Measurements from ENCODE around the gene TNF. TPM values are rescaled to one million over a fixed set of nuclear protein-coding genes. Genes with fewer than 3 reads are reported as not detected.

TNF gene
- total RNA-seq, 1 experiment from 2014 or later = not detected

DNA sequence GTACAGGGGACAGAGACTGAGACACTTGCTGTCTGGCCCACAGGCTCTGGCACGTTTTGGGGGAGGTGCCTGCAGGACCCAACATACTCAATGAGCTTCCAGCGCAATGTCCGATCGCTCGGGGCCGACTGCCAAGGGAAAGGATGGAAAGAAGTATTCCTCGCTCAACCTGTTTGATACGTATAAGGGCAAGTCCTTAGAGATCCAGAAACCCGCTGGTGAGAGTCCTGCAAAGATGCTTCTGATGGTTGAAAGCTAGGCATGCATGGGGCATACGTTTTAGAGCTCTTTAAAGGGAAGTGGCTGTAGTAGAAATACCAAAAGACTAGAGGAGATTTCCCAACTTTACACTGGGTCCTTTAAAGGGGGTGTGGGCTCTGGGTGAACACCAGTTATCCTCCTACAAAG, 47.3 kb downstream of the TNF start:
- Histone ChIP-seq H3K4me2 (ENCODE audit: insufficient read depth, insufficient read length, low read length) (peak overlapping the region; percentile 92), H2BK20ac (ENCODE audit: low read depth, low read length, poor library complexity, severe bottlenecking) (no peak overlapping the region), H3K23ac (ENCODE audit: insufficient read length, low read depth, low read length) (no peak overlapping the region), H2AK5ac (ENCODE audit: insufficient read length, low read length) (no peak overlapping the region), H3K23me2 (ENCODE audit: insufficient read length, low read depth, low read length, poor library complexity, severe bottlenecking) (peaks cover 8% of the 10 kb centered on the region), H3K4ac (ENCODE audit: low read depth, low read length) (no peak overlapping the region), H4K5ac (ENCODE audit: insufficient read length, low read depth, low read length) (no peak overlapping the region), H3K14ac (ENCODE audit: insufficient read depth, low read length) (no peak overlapping the region), H3T11ph (ENCODE audit: low read length) (no peak overlapping the region), H2BK120ac (ENCODE audit: low read depth, low read length, poor library complexity, severe bottlenecking) (no peak overlapping the region), H3K18ac (ENCODE audit: insufficient read length, low read depth, low read length) (no peak overlapping the region), H3K9ac (ENCODE audit: extremely low read depth, insufficient read length, low read length) (no peak overlapping the region), H3K27ac (ENCODE audit: insufficient read length, low read depth, low read length) (no peak overlapping the region), H3K27me3 (ENCODE audit: insufficient read depth, low read length) (no peaks in the 10 kb centered on the region), H3K79me1 (ENCODE audit: insufficient read depth, low read depth, low read length, poor library complexity, severe bottlenecking) (peaks cover 5% of the 10 kb centered on the region), H4K20me1 (ENCODE audit: control insufficient read depth, insufficient read depth, insufficient read length) (no peaks in the 10 kb centered on the region), H3K9me3 (ENCODE audit: control insufficient read depth, low read depth, low read length) (no peaks in the 10 kb centered on the region), H2AFZ (ENCODE audit: low read length) (no peak overlapping the region), H4K8ac (replicated peaks; ENCODE audit: insufficient read length, low read depth, low read length) (no peak overlapping the region), H3K4me1 (ENCODE audit: insufficient read depth, low read length) (peaks cover 3% of the 10 kb centered on the region; the same call in 1 of the 2 replicates), H2BK15ac (ENCODE audit: low read depth, low read length) (no peak overlapping the region), H2BK12ac (ENCODE audit: insufficient read length, low read depth, low read length) (no peak overlapping the region), H3K56ac (ENCODE audit: insufficient read length, low read depth, low read length) (no peak overlapping the region), H3K79me2 (ENCODE audit: insufficient read depth, low read length) (peaks cover 20% of the 10 kb centered on the region), H2BK5ac (ENCODE audit: insufficient read length, low read length) (no peak overlapping the region), H4K91ac (ENCODE audit: insufficient read length, low read depth, low read length) (no peak overlapping the region)
- TF ChIP-seq, protein P1, sequence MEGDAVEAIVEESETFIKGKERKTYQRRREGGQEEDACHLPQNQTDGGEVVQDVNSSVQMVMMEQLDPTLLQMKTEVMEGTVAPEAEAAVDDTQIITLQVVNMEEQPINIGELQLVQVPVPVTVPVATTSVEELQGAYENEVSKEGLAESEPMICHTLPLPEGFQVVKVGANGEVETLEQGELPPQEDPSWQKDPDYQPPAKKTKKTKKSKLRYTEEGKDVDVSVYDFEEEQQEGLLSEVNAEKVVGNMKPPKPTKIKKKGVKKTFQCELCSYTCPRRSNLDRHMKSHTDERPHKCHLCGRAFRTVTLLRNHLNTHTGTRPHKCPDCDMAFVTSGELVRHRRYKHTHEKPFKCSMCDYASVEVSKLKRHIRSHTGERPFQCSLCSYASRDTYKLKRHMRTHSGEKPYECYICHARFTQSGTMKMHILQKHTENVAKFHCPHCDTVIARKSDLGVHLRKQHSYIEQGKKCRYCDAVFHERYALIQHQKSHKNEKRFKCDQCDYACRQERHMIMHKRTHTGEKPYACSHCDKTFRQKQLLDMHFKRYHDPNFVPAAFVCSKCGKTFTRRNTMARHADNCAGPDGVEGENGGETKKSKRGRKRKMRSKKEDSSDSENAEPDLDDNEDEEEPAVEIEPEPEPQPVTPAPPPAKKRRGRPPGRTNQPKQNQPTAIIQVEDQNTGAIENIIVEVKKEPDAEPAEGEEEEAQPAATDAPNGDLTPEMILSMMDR (conservative IDR thresholded peaks at IDR 0.05) = no peak
- Mint-ChIP-seq H3K9me3 (no peaks in the 10 kb centered on the region; a peak in 1 of 5 replicates), H3K36me3 (ENCODE audit: insufficient read depth in 1 of 3, low read depth in 3 of 3) (peaks cover 60 to 66% (median 66%) of the 10 kb centered on the region in 3 experiments), H3K27me3 (ENCODE audit: low read depth) (no peaks in the 10 kb centered on the region; the same call in 1 of the 2 replicates), H3K4me1 (peaks cover 14 to 16% of the 10 kb centered on the region in 2 experiments), H3K27ac (peak overlapping the region; percentile 32 to 99 (median 98); a peak in 6 of 7 replicates), H3K4me3 (peak overlapping the region; percentile 93 to 98)
- no peak for DNase-seq
- WGBS (ENCODE audit: extremely low coverage, insufficient read length, low lambda C conversion rate) = no CpG with 5 or more reads among the region's 10 CpGs
